SU-DHL-6 (cell line): Measurements from ENCODE around the gene ASGR2.

Source experiments
- H2AFZ ChIP-seq: fragments of 200-600 bp; sonication (generic); 2 replicates; pipeline ENCODE4 v1.6.1; 2014; ENCODE audit warnings: low read depth, mild to moderate bottlenecking, moderate library complexity, mixed read lengths, antibody characterized with exemption, low read length; ENCODE audit not compliant: severe bottlenecking
- H3F3A ChIP-seq: fragments of 200-600 bp; shearing (Covaris generic); 2 replicates; pipeline ENCODE4 v1.6.0; 2016; ENCODE audit warnings: antibody characterized with exemption, mild to moderate bottlenecking; ENCODE audit not compliant: insufficient read depth
- H3K27ac ChIP-seq: fragments of 200-600 bp; sonication (generic); 2 replicates; pipeline ENCODE4 v1.5.1; 2016; ENCODE audit warnings: low read depth, mild to moderate bottlenecking, low read length, moderate library complexity, mixed read lengths
- H3K27me3 ChIP-seq: fragments of 200-600 bp; sonication (generic), shearing (Covaris generic); 2 replicates; pipeline ENCODE4 v1.6.0; 2014; ENCODE audit warnings: mild to moderate bottlenecking, low read length
- H3K36me3 ChIP-seq: fragments of 200-600 bp; sonication (generic); 2 replicates; pipeline ENCODE4 v1.6.1; 2014; ENCODE audit warnings: mild to moderate bottlenecking, low read length, mixed read lengths
- H3K4me2 ChIP-seq: fragments of 300-600, 200-600 bp; shearing (Covaris generic), sonication (generic); 2 replicates; pipeline ENCODE4 v1.6.0; 2014; ENCODE audit warnings: low read length, low read depth, mild to moderate bottlenecking; ENCODE audit not compliant: poor library complexity, severe bottlenecking
- H3K4me3 ChIP-seq: fragments of 200-600 bp; sonication (generic); 2 replicates; pipeline ENCODE4 v1.5.1; 2014; ENCODE audit warnings: antibody characterized with exemption, low read length, mild to moderate bottlenecking, mixed read lengths; ENCODE audit not compliant: insufficient read depth, poor library complexity, severe bottlenecking
- H3K79me2 ChIP-seq: fragments of 200-600 bp; sonication (generic); 2 replicates; pipeline ENCODE4 v1.6.1; 2014; ENCODE audit warnings: mild to moderate bottlenecking, low read length, moderate library complexity; ENCODE audit not compliant: insufficient read depth
- H3K9ac ChIP-seq: fragments of 200-600 bp; sonication (generic); 2 replicates; pipeline ENCODE4 v1.7.0; 2014; ENCODE audit warnings: mild to moderate bottlenecking, low read length
- H3K9me2 ChIP-seq: fragments of 200-600 bp; sonication (generic); replicated peaks from 2 replicates; pipeline ENCODE4 v1.6.1; 2014; ENCODE audit warnings: low read length; ENCODE audit not compliant: insufficient read depth
- H3K9me3 ChIP-seq: fragments of 200-600 bp; sonication (generic); 2 replicates; pipeline ENCODE4 v1.6.1; 2014; ENCODE audit warnings: low read length, mixed read lengths; ENCODE audit not compliant: insufficient read depth
- H4K20me1 ChIP-seq: fragments of 200-600 bp; sonication (generic); 2 replicates; pipeline ENCODE4 v1.6.1; 2014; ENCODE audit warnings: low read depth, mild to moderate bottlenecking, antibody characterized with exemption, low read length, moderate library complexity, mixed read lengths
- CTCF ChIP-seq: fragments of 200-600 bp; sonication (generic); IDR thresholded peaks from one replicate; pipeline ENCODE4 v1.5.1; 2017; ENCODE audit warnings: antibody characterized with exemption, mild to moderate bottlenecking, low read length, moderate library complexity; ENCODE audit not compliant: insufficient read depth, poor library complexity, severe bottlenecking
- EZH2phosphoT487 ChIP-seq: fragments of 200-600 bp; sonication (generic), shearing (Covaris generic); conservative IDR thresholded peaks from 2 replicates; pipeline ENCODE4 v1.6.1; 2018; ENCODE audit warnings: mild to moderate bottlenecking, antibody characterized with exemption, low read length, moderate library complexity, mixed read lengths

ASGR2 gene

GRCh38 chr17:7147772-7148171 lies 33.1 kb upstream of the ASGR2 start:
- Histone ChIP-seq H2AFZ (no peak overlapping the region), H3K9me3 (no peaks in the 10 kb centered on the region), H3K27ac (no peak overlapping the region), H4K20me1 (no peaks in the 10 kb centered on the region), H3K4me2 (no peak overlapping the region), H3K4me3 (no peak overlapping the region), H3F3A (no peaks in the 10 kb centered on the region), H3K79me2 (no peaks in the 10 kb centered on the region), H3K9ac (no peak overlapping the region), H3K9me2 (no peaks in the 10 kb centered on the region), H3K27me3 (no peaks in the 10 kb centered on the region), H3K36me3 (no peaks in the 10 kb centered on the region)
- TF ChIP-seq CTCF (no peak), EZH2phosphoT487 (no peak)

GRCh38 chr17:7146115-7146514 lies 31.5 kb upstream of the ASGR2 start:
- Histone ChIP-seq H3K36me3 (no peaks in the 10 kb centered on the region), H3K9me3 (no peaks in the 10 kb centered on the region), H3K4me3 (no peak overlapping the region), H2AFZ (no peak overlapping the region), H4K20me1 (no peaks in the 10 kb centered on the region), H3K27ac (no peak overlapping the region), H3K27me3 (no peaks in the 10 kb centered on the region), H3K4me2 (no peak overlapping the region), H3K79me2 (no peaks in the 10 kb centered on the region), H3K9me2 (no peaks in the 10 kb centered on the region), H3F3A (no peaks in the 10 kb centered on the region), H3K9ac (no peak overlapping the region)
- no peak for TF ChIP-seq CTCF
- TF ChIP-seq EZH2phosphoT487: no peak

- no peak overlapping the region for H3K4me2 ChIP-seq
- H3K4me3 ChIP-seq: no peak overlapping the region
- H3K9me3 ChIP-seq: no peaks in the 10 kb centered on the region
- H3K79me2 ChIP-seq: no peaks in the 10 kb centered on the region
- no peak overlapping the region for H2AFZ ChIP-seq
- H3K36me3 ChIP-seq: no peaks in the 10 kb centered on the region
- H3K27ac ChIP-seq: no peak overlapping the region
- no peaks in the 10 kb centered on the region for H3K9me2 ChIP-seq
- H3K27me3 ChIP-seq: no peaks in the 10 kb centered on the region
- H3F3A ChIP-seq: no peaks in the 10 kb centered on the region
- TF ChIP-seq CTCF (no peak), EZH2phosphoT487 (no peak)
- H4K20me1 ChIP-seq: no peaks in the 10 kb centered on the region
- no peak overlapping the region for H3K9ac ChIP-seq
Observed at GRCh38 chr17:7144213-7144612, 29.6 kb upstream of the ASGR2 start.
